Cardiac fibroblast (primary cell): ENCODE results near the gene GPC3.
A peak's percentile ranks its signal among the peaks of the same experiment; 100 is the strongest.

Source experiments
- DNase-seq, 2 donors: peaks; one replicate each; pipeline versions ENCODE4 v3.0.0 to v3.0.0-alpha.2; 2010; ENCODE audit warnings: low read depth in 2 of 2
- H3K4me3 ChIP-seq, 2 donors: replicated peaks in 1 of 2; 1 replicate in 1 of 2; 2 replicates in 1 of 2; pipeline ENCODE4 v1.5.1; 2011; ENCODE audit warnings: low read depth in 2 of 2, low read length in 2 of 2, mild to moderate bottlenecking in 2 of 2, moderate library complexity in 1 of 2
- TF ChIP-seq, protein P1 (sequence below): IDR thresholded peaks from one replicate; pipeline ENCODE4 v1.5.1; 2011; ENCODE audit warnings: low read depth, mild to moderate bottlenecking, low read length, inconsistent platforms

GPC3 gene

DNA sequence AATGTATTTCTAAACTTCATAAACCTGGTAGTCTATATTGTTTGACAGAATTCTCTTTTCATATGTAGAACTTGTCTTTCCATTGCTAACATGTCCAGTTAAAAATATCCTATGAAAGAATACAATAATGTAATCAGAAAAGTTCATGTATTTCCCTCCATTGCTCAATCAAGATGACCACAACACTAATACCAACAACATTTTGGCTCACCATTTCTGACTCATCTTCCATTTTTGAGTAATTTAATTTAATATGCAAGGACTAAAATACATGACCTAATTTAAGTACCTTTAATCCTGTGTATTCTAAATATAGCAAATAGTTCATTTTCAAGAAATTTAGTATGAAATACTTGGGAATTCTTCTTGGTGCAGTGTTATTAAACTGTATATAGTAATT is 330.6 kb downstream of the GPC3 start:
- H3K4me3 ChIP-seq: no peak overlapping the region
- DNase-seq: peak; percentile 22 to 32
- TF ChIP-seq, protein P1, sequence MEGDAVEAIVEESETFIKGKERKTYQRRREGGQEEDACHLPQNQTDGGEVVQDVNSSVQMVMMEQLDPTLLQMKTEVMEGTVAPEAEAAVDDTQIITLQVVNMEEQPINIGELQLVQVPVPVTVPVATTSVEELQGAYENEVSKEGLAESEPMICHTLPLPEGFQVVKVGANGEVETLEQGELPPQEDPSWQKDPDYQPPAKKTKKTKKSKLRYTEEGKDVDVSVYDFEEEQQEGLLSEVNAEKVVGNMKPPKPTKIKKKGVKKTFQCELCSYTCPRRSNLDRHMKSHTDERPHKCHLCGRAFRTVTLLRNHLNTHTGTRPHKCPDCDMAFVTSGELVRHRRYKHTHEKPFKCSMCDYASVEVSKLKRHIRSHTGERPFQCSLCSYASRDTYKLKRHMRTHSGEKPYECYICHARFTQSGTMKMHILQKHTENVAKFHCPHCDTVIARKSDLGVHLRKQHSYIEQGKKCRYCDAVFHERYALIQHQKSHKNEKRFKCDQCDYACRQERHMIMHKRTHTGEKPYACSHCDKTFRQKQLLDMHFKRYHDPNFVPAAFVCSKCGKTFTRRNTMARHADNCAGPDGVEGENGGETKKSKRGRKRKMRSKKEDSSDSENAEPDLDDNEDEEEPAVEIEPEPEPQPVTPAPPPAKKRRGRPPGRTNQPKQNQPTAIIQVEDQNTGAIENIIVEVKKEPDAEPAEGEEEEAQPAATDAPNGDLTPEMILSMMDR: no peak

DNA sequence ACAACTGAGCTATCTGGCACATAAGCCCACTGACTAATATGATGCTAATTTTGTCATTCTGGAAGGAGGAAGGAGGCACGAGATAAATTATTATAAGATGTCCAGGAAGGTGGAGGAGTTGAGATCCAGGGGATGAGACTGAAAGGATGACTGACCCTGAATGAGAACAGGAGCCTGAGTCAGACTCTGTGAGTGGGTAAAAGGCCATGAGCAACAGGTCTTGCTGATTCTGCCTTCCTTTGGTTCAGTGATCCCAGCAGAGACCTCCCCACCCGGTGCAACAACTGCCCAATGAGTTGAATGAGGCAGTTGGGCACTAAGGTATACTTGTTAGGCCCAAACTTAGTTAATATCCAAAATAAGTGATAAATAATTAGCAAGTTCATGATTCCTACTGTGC is 332.0 kb downstream of the GPC3 start:
- TF ChIP-seq, protein P1: no peak
- no peak overlapping the region for H3K4me3 ChIP-seq
- no peak for DNase-seq

DNA sequence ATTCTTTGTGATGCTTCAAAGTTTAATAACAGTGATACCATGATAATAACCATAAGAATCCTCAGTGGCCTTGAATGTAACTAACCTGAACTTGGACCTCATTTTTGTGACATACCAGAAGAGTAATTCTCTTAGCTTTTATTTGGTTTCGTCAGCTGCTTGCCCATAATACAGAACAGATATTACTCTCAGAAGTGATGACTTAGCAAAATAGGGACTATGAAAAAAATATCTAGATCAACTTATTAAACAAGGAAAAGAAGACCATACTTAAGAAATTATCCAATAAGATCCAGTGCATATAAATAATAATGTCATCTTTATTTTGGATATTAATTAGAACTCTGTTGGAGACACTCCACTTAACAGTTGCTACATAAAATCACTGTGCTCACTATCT is 333.2 kb downstream of the GPC3 start:
- TF ChIP-seq, protein P1: no peak
- no peak for DNase-seq
- no peak overlapping the region for H3K4me3 ChIP-seq

DNA sequence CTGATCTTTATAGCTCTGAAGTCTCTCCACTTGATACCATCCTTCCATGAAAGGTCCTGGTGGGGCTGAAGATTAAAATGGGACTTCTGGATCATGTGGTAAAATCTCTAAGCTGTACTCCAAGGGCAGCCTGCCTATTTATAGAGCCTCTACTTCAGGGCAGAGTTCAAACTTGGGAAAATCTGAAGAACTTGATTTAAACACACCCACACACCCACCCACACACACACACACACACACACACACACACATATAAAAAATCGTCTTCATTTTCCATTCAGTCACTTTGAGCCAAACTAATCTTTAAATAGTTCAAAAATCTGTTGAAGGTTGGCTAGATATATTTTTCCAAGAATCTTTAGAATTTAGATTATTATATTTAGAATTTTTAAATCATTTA is 335.2 kb downstream of the GPC3 start:
- DNase-seq: no peak
- TF ChIP-seq, protein P1: no peak
- no peak overlapping the region for H3K4me3 ChIP-seq

DNA sequence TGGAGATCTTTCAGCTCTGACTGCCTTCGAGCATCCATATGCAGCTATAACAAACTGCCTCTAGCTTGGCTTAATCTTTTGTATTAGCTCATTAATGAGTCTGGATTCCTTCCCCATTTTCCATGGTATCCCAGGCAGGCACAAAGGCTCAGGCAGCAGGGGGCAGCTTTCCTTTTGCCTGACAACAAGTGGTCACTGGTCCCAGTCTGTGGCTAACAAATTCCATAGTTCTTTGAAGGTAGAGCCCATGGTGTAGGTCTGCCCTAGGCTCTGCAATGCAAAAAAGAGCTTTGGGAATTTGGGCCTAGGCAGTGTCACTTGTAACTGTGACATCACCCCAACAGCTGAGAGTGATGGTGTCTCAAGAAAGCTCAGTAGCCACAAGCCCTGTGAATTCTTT is 335.7 kb downstream of the GPC3 start:
- no peak for DNase-seq
- TF ChIP-seq, protein P1: no peak
- no peak overlapping the region for H3K4me3 ChIP-seq

DNA sequence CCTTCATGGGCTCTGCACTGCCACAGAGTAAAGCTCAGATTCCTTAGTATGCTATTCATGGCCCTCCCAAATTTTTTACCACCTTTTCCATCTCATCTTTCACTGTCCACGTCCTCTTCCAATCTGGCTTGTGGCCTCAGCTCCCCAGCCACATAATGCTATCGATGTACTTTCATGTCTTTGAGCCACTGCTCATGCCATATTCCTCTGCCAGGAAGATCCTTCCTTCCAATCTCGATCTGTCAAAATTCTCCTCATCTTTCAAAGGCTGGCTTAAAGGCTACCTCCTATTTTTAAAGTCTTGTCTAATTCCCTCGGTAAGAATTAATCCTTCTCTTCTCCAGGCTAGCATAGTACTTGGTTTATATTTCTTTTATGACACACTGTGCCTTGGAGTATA is 336.8 kb downstream of the GPC3 start:
- no peak overlapping the region for H3K4me3 ChIP-seq
- TF ChIP-seq, protein P1: no peak
- DNase-seq: no peak

DNA sequence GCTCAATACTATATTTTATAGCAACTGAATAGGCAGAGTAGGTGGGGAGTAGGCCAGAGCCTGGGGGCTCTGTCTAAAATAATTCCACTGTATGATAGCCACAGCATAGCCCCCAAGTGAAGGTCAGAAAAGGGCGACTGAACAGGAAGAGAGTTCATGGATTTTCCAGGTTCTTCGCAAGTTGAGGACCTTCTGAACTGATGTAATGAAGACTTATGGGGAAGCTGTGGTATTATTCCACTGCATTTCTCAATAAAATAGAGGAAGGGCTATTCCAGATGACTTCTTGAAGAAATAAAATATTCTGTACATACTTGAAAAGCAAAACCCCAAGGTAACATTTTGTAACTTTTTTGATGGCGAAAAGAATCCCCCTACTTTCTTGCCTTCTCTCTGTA is 338.7 kb downstream of the GPC3 start:
- TF ChIP-seq, protein P1: no peak
- no peak overlapping the region for H3K4me3 ChIP-seq
- DNase-seq: no peak
